Left hindlimb (tissue), 1 donor: ENCODE data around the gene TTC9.
A peak's percentile ranks its signal among the peaks of the same experiment; 100 is the strongest.

Experiments
- DNase-seq: peaks from one replicate; pipeline ENCODE4 v3.0.0-alpha.2; 2018

The TTC9 gene

GRCh38 chr14:70641548-70642302, at the start of gene TTC9:
Gene TTC9 (plus strand): TSS chr14:70641916. CDS start chr14:70642130, 214 bp downstream.
- peak; percentile 40 for DNase-seq

- no peak for DNase-seq
Observed at GRCh38 chr14:70594461-70594860, 47.3 kb upstream of the TTC9 start.

GRCh38 chr14:70595443-70596185, 46.1 kb upstream of the TTC9 start:
- no peak for DNase-seq

- DNase-seq = no peak
Observed at GRCh38 chr14:70597731-70598130, 44.0 kb upstream of the TTC9 start.

- no peak for DNase-seq
Observed at GRCh38 chr14:70599345-70599744, 42.4 kb upstream of the TTC9 start.

GRCh38 chr14:70600382-70601157, 41.1 kb upstream of the TTC9 start, which contains the start of gene MED6:
Gene MED6 (minus strand): TSS chr14:70600655. CDS start chr14:70600637, 18 bp downstream.
- DNase-seq = peak; percentile 96

GRCh38 chr14:70601162-70601561, 40.6 kb upstream of the TTC9 start:
- DNase-seq = no peak

GRCh38 chr14:70602254-70602653, 39.5 kb upstream of the TTC9 start:
- DNase-seq = no peak

GRCh38 chr14:70611216-70611615, 30.5 kb upstream of the TTC9 start:
- no peak for DNase-seq

GRCh38 chr14:70616646-70617045, 25.1 kb upstream of the TTC9 start:
- DNase-seq = no peak

- DNase-seq = no peak
Observed at GRCh38 chr14:70618314-70618713, 23.4 kb upstream of the TTC9 start.

- no peak for DNase-seq
Observed at GRCh38 chr14:70619708-70620107, 22.0 kb upstream of the TTC9 start.

GRCh38 chr14:70622111-70622712, 19.5 kb upstream of the TTC9 start:
- no peak for DNase-seq

GRCh38 chr14:70624972-70625371, 16.7 kb upstream of the TTC9 start:
- no peak for DNase-seq

- no peak for DNase-seq
Observed at GRCh38 chr14:70631948-70632347, 9.8 kb upstream of the TTC9 start.

- no peak for DNase-seq
Observed at GRCh38 chr14:70635971-70636595, 5.6 kb upstream of the TTC9 start.

GRCh38 chr14:70638416-70638815, 3.3 kb upstream of the TTC9 start:
- DNase-seq = no peak

- no peak for DNase-seq
Observed at GRCh38 chr14:70640938-70641547, 673 bp upstream of the TTC9 start.

- DNase-seq = no peak
Observed at GRCh38 chr14:70642303-70643235, 853 bp downstream of the TTC9 start.

GRCh38 chr14:70643967-70644366, 2.3 kb downstream of the TTC9 start:
- DNase-seq = no peak

- no peak for DNase-seq
Observed at GRCh38 chr14:70645892-70646291, 4.2 kb downstream of the TTC9 start.
